ENCODE data around the gene CEP44. TPM values are rescaled to one million over a fixed set of nuclear protein-coding genes. Genes with fewer than 3 reads are reported as not detected.
"Not testable (repeated sequence)": the region's sequence is repeated elsewhere in the genome, so short reads cannot be mapped to it uniquely, and the experiment has no call there.

The CEP44 gene
- total RNA-seq, 1 donor from 2014 or later, result 24.5 TPM

GRCh38 chr4:174318829-174319764, 35.4 kb downstream of the CEP44 start:
- FAIRE-seq, result peak; percentile 92

GRCh38 chr4:174320494-174321199, 36.9 kb downstream of the CEP44 start:
- no peak for FAIRE-seq

More at GRCh38 chr4:174318829-174319764, 35.4 kb downstream of the CEP44 start:
- DNase-seq (ENCODE audit: low spot score in 2 of 2), result no peak

GRCh38 chr4:174324236-174324635, 40.5 kb downstream of the CEP44 start:
- FAIRE-seq (no peak), DNase-seq (ENCODE audit: low spot score in 2 of 2) (no peak)

More at GRCh38 chr4:174320494-174321199, 36.9 kb downstream of the CEP44 start:
- no peak for DNase-seq (ENCODE audit: low spot score in 2 of 2)

- DNase-seq (ENCODE audit: low spot score in 2 of 2), result no peak
- no peak for FAIRE-seq
These were observed 41.0 kb downstream of the CEP44 start for GRCh38 chr4:174324725-174325124.

- no peak for DNase-seq (ENCODE audit: low spot score in 2 of 2)
- FAIRE-seq, result no peak
These were observed 49.2 kb downstream of the CEP44 start for GRCh38 chr4:174332741-174333493.

GRCh38 chr4:174334628-174335027, 50.9 kb downstream of the CEP44 start:
- DNase-seq (ENCODE audit: low spot score in 2 of 2) (no peak), FAIRE-seq (no peak)

GRCh38 chr4:174340714-174341113, 57.0 kb downstream of the CEP44 start:
- FAIRE-seq (no peak), DNase-seq (ENCODE audit: low spot score in 2 of 2) (no peak)

GRCh38 chr4:174349156-174349555, 65.4 kb downstream of the CEP44 start:
- no peak for DNase-seq (ENCODE audit: low spot score in 2 of 2)
- no peak for FAIRE-seq

GRCh38 chr4:174352061-174352819, 68.5 kb downstream of the CEP44 start:
- FAIRE-seq (no peak), DNase-seq (ENCODE audit: low spot score in 2 of 2) (no peak)

- DNase-seq (ENCODE audit: low spot score in 2 of 2) (no peak), FAIRE-seq (no peak)
These were observed 73.6 kb downstream of the CEP44 start for GRCh38 chr4:174357321-174357720.

GRCh38 chr4:174358410-174358809, 74.7 kb downstream of the CEP44 start:
- DNase-seq (ENCODE audit: low spot score in 2 of 2) (no peak), FAIRE-seq (no peak)

GRCh38 chr4:174358829-174359228, 75.1 kb downstream of the CEP44 start:
- DNase-seq (ENCODE audit: low spot score in 2 of 2) (no peak), FAIRE-seq (no peak)

- no peak for FAIRE-seq
- no peak for DNase-seq (ENCODE audit: low spot score in 2 of 2)
These were observed 78.6 kb downstream of the CEP44 start for GRCh38 chr4:174362340-174362739.

GRCh38 chr4:174363782-174364181, 80.1 kb downstream of the CEP44 start:
- not testable (repeated sequence) for DNase-seq (ENCODE audit: low spot score in 2 of 2); FAIRE-seq

GRCh38 chr4:174365018-174365587, 81.4 kb downstream of the CEP44 start:
- FAIRE-seq, result peak; percentile 98

GRCh38 chr4:174369985-174370384, 86.3 kb downstream of the CEP44 start:
- FAIRE-seq, result no peak
- no peak for DNase-seq (ENCODE audit: low spot score in 2 of 2)

More at GRCh38 chr4:174365018-174365587, 81.4 kb downstream of the CEP44 start:
- DNase-seq (ENCODE audit: low spot score in 2 of 2), result peak in 1 of 2 donors; percentile 11

GRCh38 chr4:174373821-174374220, 90.1 kb downstream of the CEP44 start:
- FAIRE-seq, result no peak
- DNase-seq (ENCODE audit: low spot score in 2 of 2), result no peak

GRCh38 chr4:174375422-174375821, 91.7 kb downstream of the CEP44 start:
- DNase-seq (ENCODE audit: low spot score in 2 of 2) (no peak), FAIRE-seq (no peak)

- FAIRE-seq (no peak), DNase-seq (ENCODE audit: low spot score in 2 of 2) (no peak)
These were observed 93.9 kb downstream of the CEP44 start for GRCh38 chr4:174377613-174378012.

- no peak for FAIRE-seq
- no peak for DNase-seq (ENCODE audit: low spot score in 2 of 2)
These were observed 95.2 kb downstream of the CEP44 start for GRCh38 chr4:174378951-174379350.

Data from frontal cortex (tissue), 4 donors.